NCI-H446 (cell line): ENCODE measurements around the gene WDR45B.
"Not testable (repeated sequence)": the region's sequence is repeated elsewhere in the genome, so short reads cannot be mapped to it uniquely, and the experiment has no call there.

Experiments used
- DNase-seq, 2 experiments: peaks; one replicate each; lab custom pipeline; 2025; lab: John Stamatoyannopoulos, UW

WDR45B gene

DNA sequence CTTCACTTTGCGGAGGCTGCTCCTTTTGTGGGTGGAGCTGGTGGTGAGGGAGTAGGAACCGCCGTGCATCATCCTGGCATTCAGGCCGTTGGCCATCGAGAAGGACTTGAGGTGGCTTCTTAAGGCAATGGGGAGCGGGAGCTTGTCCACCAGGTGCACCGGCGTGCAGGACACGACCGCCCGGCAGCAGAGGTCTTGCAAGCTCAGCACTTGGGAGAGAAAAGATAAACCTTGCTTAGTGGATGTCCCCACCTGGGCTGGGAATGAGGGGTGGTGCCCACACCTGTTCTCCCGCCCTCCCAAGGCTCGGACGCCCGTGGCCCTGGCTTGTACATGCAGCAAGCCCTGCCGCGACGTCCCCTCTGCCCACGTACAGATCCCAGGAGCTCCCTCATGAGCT lies 9.7 kb upstream of the WDR45B start:
- no peak for DNase-seq

DNA sequence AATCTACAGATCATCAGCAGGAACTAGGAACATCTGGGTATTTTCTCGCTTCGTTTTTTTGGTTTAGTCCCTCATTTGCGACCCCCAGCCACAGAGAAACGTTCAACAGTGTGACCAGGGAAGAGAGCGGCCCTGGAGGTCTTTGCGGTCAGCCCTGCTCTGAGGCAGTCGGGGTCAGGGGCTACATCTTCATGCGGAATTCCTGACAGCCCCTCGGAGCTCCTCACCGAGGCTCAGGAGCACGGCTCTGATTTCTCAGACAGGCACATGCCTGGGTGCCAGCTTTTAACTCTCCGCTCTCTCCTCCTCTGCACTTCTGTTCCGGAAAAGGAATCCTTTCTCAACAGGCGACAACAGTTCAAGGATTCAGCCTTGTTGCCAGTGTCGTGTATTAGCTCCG lies 8.0 kb upstream of the WDR45B start:
- no peak for DNase-seq

DNA sequence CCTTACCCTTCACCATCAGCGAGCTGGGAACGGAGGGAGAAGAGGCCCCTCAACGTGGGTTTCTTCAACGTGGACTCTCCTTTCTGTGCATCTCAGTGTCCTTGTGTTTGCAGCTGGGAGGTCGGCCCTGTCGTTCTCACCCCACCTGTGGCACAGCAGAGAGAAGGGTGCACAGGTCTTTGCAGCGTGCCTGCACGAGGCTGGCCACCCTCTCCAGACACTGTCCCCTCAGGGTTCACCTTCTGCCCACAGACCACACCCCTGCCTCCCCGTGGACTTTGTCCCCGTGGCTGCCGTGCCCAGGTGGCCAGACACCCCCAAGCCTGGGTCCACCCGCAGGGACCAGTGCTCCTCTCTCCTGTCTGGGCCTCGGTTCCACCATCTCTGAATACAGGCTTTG lies 7.3 kb upstream of the WDR45B start:
- DNase-seq: no peak

DNA sequence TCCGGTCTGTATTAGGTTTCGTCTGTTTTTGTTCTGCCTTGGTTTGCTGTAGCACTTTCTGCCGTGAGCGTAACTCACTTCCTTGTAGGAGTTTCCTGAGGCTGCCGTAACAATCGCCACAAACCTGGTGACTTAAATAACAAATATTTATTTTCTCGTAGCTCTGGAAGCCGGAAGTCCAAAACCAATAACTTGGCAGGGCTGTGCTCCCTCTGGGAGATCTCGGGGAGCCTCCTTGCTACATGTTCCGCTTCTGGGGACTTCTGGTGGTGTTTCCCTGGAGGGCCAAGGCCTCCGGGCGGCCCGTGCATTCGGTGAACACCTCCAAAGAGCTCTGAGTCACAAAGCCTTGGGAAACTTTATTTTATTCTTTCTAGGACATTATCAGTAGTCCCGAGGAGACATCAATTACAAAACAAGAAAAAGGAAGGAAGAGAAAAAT lies 6.8 kb upstream of the WDR45B start:
- no peak for DNase-seq

DNA sequence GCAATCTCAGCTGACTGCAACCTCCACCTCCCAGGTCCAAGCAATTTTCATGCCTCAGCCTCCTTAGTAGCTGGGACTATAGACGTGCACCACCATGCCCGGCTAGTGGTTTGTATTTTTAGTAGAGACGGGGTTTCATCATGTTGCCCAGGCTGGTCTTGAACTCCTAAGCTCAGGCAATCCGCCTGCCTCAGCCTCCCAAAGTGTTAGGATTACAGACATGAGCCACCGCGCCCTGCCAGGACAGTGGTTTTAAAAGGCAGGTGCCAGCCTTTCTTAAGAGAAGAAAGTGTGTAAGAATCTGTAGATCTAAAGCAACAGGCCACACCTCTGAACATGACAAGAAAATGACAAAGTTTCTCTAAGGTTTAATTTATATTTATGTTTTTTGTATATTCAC lies 6.4 kb upstream of the WDR45B start:
- not testable (repeated sequence) for DNase-seq

DNA sequence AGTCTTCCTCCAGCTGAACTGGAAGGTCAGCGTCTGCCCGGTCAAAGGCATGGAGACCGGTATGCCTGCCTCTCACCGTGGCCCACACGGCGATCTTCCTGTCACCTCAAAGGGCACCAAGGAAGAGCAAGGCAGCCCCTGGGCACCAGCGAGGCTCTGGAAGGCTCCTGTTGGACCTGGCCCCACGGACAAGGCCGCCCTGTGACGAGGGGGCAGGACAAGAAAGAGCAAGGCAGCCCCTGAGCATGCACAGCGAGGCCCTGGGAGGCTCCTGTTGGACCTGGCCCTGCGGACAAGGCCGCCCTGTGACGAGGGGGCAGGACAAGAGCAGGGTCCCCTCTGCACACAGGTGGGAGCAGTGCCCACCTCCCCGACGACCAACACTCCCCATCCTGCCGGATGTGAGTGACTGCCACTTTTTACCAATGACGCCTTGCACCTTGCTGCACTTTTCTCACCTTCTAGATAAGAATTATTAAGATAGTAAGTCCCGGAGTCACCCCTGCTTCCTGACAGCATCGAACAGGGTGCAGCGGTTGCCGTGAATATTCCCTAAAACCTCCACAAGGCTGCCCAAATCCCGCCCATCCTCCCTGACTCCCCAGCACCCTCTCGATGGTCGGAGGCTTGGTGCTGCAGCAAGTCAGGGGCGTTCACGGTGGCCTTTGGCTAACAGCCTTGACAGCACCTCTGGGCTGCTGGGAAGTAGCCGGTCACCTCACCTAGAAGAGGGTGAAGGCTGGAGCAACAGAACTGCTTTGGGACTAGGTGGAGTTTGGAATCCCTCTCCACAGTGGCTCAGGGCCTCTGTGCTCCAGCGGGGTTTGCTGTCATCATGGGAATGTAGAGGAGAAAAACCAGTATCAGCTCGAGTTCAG lies 5.6 kb upstream of the WDR45B start:
- no peak for DNase-seq

DNA sequence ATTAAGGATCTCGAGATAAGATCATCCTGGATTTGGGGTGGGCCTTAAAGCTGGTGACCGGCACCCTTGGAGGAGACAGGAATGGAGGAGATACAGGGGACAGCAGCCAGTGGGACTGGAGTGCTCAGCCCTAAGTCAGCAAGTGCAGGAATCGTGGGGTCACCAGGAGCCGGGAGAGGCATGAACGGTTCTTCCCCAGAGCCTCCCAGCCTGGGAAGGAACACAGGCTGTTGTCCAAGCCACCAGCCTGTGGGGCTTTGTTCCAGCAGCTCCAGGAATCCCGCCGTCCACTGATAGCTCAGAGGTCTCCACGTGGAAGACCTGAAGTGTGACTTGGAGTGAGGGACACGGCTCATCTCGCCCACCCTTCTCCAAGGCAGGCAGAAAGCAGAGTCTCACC lies 2.5 kb upstream of the WDR45B start:
- no peak for DNase-seq

DNA sequence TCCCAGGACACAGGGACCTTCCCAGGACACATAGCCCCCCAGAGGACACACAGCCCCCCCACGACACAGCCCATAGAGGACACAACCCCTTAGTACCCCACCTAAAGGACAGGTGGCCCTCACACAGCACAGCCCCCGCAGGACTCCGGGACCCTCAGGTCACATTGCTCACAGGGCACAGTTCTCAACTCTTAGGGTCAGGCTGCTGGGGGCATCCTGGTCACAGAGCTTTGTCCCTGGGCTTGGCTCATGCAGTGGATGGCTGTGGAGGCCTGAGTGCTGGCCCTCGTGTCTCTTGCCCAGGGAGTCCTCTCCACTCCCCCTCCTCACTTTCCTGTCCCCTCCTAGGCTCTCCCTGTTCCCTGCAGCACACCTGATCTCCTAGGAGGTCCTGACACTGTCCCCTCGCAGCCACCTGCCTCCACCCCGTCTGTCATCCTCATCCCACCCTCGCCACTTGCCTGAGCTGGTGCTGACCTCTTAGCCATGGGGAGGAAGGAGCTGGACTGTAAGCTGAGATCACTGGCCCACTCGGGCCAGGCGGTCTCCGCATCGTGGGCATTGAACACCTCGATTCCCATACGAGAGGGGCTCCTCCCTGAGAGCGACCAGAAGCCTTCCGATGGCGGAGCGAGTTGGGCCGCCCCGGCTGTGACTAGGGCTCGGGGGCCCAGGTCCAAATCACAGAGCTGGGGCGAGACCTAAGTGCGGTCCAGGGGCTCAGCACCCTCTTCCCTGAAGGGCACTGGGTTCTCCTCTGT lies 1.4 kb upstream of the WDR45B start:
- DNase-seq: no peak

DNA sequence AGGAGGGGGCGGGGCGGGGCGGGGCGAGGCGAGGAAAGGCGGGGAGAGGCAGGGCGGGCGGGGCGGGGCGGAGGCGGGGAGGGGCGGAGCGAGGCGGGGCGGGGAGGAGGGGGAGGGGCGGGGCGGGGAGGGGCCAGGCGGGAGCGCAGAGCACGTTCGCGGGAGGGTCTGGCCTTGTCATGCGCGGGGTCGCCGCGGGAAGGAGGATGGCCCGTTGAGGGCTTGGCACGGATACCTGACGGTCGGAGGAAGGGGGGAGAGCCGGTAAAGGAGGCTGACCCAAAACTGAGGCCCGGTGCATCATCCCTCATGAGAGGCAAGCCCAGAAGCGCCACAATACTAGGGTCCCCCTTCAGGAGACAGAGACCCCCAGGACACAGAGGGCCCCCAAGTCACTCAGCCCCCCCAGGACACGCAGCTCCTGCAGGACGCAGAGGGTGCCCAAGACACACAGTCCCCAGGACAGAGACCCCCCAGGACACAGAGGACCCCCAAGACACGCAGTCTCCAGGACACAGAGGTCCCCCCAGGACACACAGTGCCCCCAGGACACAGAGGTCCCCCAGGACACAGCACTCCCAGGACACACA lies 593 bp upstream of the WDR45B start:
- DNase-seq: peak in 1 of 2 experiments; percentile 63

DNA sequence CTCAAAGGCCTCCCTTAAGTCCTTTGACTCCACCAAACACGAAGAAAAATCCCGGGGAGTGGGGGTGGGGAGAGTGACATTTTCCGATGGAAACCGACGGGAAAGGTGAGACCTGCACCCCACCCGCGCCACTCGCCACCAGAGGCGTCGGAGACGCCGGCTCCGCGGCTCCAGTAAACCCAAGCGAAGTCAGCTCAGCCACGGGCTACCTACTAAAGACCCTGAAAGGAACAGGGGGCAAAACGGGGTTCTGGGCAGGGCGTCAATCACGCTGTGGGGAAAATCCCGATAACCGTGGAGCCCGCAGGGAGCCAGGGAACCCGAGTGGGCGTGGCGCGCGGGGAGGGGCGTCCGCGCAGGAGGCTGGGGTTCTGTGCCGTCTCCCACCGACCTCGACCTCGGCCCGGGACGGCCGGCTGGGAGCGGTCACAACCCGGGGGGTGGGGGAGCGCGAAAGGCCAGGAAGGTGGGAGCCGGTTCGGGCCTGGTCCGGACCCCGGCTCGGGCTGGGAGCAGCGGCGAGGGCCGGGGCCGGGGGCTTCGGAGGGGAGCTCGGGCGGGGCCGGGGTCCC lies 565 bp downstream of the WDR45B start:
- DNase-seq: no peak

DNA sequence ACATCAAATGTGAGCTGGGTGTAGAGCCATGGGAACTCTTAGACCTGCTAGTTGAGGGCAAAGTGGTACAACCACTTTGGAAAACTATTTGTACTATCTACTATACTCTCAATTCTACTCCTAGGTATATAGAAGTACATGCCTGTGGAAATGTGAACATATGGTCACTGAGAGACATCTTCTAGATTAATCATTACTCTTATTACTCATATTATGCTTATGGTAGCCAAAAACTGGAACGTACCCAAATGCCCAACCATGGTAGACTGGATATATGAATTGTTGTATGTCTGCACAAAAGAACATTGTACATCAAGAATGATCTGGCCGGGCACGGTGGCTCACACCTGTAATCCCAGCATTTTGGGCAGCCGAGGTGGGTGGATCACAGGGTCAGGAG lies 2.7 kb downstream of the WDR45B start:
- no peak for DNase-seq

DNA sequence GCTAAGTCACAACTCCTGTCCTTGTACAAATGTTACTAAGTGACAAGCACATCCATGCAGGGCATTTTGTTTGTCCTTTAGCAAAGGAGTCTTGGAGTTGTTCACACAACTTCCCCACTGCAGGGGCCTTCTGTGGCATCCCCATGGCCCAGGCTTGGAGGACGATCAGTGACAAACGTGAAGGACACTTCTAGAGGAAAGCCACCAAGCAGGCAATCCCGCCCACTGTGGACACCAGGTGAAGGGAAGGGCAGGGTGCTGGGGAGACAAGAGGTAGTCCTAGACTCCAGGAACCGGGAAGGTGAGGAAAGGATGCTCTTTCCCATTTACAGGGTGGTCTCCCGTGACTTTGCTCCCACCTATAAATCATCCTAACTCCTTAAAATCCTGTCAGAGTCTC lies 4.1 kb downstream of the WDR45B start:
- no peak for DNase-seq

DNA sequence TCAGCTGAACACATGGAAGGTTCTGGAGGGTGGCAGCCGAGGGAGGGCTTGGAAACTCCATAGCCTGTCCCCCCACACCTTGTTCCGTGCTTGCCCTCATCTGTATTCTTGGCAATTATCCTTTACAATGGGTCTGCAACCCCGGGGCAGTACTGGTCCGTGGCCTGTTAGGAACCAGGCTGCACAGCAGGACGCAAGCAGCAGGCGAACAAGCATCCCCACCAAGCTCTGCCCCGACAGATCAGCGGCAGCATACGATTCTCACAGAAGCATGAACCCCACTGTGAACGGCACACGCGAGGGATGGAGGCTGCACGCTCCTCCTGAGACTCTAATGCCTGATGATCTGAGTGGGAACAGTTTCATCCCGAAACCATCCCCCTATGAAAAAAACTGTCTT lies 6.2 kb downstream of the WDR45B start:
- no peak for DNase-seq

DNA sequence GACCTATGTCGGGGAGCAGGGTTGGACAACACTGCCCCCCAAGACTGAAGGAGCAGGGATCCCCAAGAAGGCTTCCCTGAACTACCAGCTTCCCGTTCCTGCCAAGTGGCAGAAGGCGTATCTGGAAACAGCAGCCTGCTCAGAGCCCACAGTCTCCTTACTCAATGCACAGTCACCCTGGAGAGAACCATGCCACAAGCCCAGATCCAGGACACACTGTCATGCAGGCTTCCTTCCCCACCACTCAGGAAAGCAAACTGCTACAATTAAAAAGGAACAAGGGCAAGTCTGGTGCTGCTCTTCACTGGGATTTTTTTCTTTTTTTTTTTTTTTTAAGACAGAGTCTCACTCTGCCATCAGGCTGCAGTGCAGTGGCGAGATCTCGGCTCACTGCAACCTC lies 8.2 kb downstream of the WDR45B start:
- DNase-seq: no peak

DNA sequence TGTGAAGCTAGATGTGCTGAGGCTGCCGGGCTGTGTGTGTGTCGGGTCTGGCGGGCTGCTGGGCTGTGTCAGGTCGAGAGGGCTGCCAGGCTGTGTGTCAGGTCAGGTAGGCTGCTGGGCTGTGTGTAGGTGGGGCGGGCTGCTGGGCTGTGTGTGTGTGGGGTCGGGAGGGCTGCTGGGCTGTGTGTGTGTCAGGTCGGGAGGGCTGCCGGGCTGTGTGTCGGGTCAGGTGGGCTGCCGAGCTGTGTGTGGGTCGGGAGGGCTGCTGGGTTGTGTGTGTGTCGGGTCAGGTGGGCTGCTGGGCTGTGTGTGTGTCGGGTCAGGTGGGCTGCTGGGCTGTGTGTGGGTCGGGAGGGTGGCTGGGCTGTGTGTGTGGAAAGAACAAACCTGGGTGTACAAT lies 8.6 kb downstream of the WDR45B start:
- no peak for DNase-seq

DNA sequence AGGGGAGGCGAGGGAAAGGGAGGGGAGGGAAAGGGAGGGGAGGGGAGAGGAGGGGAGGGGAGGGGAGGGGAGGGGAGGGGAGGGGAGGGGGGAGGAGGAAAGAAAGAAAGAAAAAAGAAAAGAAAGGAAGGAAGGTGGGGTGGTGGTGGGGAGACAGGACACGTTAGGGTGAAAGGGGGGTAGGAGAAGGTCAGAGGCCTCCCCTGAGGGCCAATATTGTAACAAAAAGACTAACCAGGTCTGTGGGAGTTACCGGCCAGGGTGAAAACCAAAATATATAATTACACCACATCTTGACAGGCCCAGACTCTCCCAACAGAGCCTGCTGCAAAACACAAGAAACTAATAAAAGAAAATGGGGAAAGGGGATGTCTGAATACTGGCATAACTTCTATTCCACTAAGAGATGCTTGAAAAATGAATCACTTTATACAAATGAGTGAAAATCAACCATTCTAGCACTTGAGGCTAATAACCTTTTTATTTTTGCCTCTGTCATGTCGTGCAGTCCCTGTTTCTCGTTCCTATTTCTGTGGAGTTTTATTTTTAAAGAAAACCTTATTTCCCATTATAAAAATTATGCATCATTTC lies 10.0 kb downstream of the WDR45B start:
- no peak for DNase-seq

DNA sequence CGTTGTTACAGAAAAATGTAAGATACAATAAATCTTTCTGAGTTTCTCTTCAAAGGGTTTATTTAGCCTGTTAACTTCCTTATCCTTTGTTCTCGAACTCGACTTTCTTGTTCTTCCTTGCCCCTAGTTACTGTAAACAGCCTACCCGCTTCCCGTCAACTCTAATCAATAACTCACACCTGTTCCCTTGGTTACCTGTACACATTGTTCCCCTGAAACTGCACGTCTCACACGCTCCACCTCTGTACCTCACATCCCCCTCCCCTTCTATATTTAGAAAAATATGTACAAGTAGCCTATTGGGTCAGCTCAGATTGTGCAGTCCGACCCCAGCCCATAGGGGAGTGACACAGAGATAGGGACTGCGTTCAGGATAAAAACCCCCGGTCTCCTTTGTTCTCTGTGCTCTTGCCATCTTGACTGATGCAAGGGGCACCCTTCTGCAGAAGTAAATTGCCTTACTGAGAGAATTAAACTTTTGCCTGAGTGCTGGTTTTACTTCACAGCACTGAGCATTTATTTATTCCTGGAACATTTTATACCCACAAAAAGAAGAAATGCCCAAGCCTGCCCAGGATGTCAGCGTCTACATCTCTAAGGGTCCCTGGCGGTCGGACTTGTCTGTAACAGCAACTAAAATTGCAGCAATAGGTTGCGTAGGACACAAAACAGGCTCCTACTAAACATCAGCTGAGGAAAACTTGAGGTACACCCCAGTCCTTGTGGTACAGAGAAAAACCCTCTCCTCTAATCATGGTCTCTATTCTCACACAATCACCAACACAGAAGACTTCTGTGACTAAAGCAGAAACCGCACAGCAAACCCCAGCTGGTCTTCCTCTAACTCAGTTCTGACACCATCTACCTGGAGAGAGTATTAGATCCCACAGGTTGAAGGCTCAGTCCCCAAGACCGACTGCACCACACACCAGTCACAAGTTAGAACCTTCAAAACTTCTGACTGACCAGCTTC lies 11.3 kb downstream of the WDR45B start:
- DNase-seq: no peak

DNA sequence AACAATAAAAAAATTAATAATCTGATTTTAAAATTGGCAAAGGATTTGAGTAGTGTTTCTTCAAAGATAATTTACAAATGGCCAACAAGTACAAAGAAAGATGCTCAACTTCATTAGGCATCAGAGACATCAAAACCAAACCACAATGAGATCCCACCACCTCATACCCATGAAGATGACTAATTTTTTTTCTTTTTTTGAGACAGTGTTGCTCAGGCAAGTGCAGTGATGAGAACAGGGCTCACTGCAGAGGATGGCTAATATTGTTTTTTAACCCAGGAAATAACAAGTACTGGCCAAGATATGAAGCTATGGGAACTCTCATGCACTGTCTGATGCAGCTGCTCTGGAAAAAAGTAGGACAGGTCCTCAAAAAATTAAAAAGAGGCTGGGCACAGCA lies 14.9 kb downstream of the WDR45B start:
- DNase-seq: no peak

DNA sequence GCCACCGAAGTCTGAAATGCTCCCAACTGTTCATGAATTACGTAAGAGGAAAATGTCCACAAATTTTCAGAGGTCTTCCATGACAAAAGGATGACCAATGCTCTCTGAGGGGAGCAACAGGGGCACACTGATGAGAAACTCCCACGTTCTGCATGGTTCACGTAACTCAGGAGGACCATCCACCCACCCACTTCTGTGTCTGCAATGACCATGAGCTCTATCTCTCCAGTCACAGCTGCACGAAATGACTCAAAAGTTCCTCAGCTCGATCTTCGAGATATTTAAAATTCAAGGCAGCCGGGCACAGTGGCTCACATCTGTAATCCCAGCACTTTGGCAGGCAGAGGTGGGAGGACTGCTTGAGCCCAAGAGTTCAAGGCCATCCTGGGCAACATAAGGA lies 15.8 kb downstream of the WDR45B start:
- no peak for DNase-seq

DNA sequence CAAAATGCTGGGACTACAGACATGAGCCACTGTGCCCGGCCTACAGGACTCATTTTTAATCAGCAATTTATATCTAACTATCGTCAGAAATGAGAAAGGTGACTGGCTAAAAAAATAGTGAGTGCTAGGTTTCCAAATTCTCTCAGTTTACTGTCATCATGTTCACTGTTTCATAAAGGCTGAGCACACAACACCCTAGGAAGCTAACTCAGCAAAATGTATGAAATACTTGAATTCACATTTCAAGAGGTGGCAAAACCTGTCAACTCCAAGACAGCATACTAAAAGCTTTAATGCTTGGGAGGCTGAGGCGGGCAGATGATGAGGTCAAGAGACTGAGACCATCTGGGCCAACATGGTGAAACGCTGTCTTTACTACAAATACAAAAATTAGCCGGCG lies 16.7 kb downstream of the WDR45B start:
- DNase-seq: no peak

DNA sequence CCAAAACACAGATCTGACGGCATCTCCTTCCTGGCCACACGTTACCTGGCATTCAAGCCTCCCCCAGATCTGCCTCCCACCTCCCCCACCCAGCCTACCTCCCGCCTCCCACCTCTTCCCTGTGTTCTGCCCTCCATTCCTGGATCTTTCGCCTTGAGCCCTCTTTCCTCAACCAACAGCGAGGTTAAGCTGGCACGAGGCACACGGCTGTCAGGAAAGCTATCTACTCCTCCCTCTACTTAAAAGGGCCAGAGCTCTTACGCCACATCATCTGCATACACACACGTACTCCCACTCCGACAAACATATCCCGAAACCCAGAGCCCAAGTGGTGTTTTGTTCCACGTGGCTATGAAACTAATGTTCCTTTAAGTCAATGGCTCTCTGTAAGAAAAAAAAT lies 18.0 kb downstream of the WDR45B start:
- DNase-seq: no peak
